SH-SY5Y (cell line): Measurements from ENCODE around the gene ATP4A.

Experiments
- GATA2 ChIP-seq: IDR thresholded peaks from 2 replicates; pipeline ENCODE4 v1.6.1; 2011; ENCODE audit warnings: mild to moderate bottlenecking, low read depth, low read length
- GATA3 ChIP-seq: IDR thresholded peaks from 2 replicates; pipeline ENCODE4 v1.6.1; 2011; ENCODE audit warnings: low read depth, mild to moderate bottlenecking, low read length, moderate library complexity

GRCh38 chr19:35507561-35507960, 55.9 kb downstream of the ATP4A start:
- TF ChIP-seq GATA2 (no peak), GATA3 (no peak)
